Endodermal cell (in vitro differentiated cells): ENCODE measurements around the gene LRPAP1. TPM values are rescaled to one million over a fixed set of nuclear protein-coding genes. Genes with fewer than 3 reads are reported as not detected.

ENCODE experiments used
- DNase-seq: peaks from one replicate; pipeline ENCODE4 v3.0.0-alpha.2; 2017
- H3K27ac ChIP-seq: 2 replicates; pipeline ENCODE4 v1.5.1; 2013; ENCODE audit warnings: mild to moderate bottlenecking, low read depth, low read length, moderate library complexity
- H3K27me3 ChIP-seq: 2 replicates; pipeline ENCODE4 v1.6.1; 2013; ENCODE audit warnings: mild to moderate bottlenecking, low read length, moderate library complexity; ENCODE audit not compliant: insufficient read depth, control insufficient read depth, poor library complexity, severe bottlenecking
- H3K36me3 ChIP-seq: 2 replicates; pipeline ENCODE4 v1.7.0; 2013; ENCODE audit warnings: mild to moderate bottlenecking, low read length, moderate library complexity; ENCODE audit not compliant: control insufficient read depth, insufficient read depth
- H3K4me1 ChIP-seq: one replicate; pipeline ENCODE4 v1.7.0; 2013; ENCODE audit warnings: low read length; ENCODE audit not compliant: control insufficient read depth, insufficient read depth
- H3K4me3 ChIP-seq: 2 replicates; pipeline ENCODE4 v1.5.1; 2013; ENCODE audit warnings: mild to moderate bottlenecking, low read length, moderate library complexity
- H3K9ac ChIP-seq: 2 replicates; pipeline ENCODE4 v1.6.1; 2013; ENCODE audit warnings: mild to moderate bottlenecking, low read length, moderate library complexity; ENCODE audit not compliant: poor library complexity, severe bottlenecking; ENCODE audit errors: extremely low read depth
- H3K9me3 ChIP-seq: 2 replicates; pipeline ENCODE4 v1.6.1; 2013; ENCODE audit warnings: mild to moderate bottlenecking, low read length, moderate library complexity; ENCODE audit not compliant: control insufficient read depth
- H3K27ac Mint-ChIP-seq: 2 replicates; pipeline ENCODE4 v1.8.0; 2020; ENCODE audit warnings: mixed read lengths
- H3K27me3 Mint-ChIP-seq: 2 replicates; pipeline ENCODE4 v1.8.0; 2021; ENCODE audit warnings: mild to moderate bottlenecking, mixed read lengths; ENCODE audit not compliant: insufficient read depth
- H3K36me3 Mint-ChIP-seq: 2 replicates; pipeline ENCODE4 v1.8.0; 2020; ENCODE audit warnings: low read depth, mixed read lengths
- H3K4me1 Mint-ChIP-seq: 2 replicates; pipeline ENCODE4 v1.8.0; 2020; ENCODE audit warnings: mixed read lengths
- H3K4me3 Mint-ChIP-seq: 2 replicates; pipeline ENCODE4 v1.8.0; 2020; ENCODE audit warnings: mild to moderate bottlenecking, moderate library complexity, mixed read lengths
- H3K9me3 Mint-ChIP-seq: 2 replicates; pipeline ENCODE4 v1.8.0; 2020; ENCODE audit warnings: mild to moderate bottlenecking, mixed read lengths
- CTCF ChIP-seq: fragments of 200-600 bp; sonication (generic); conservative IDR thresholded peaks from 2 replicates; pipeline ENCODE4 v1.5.0; 2021; ENCODE audit warnings: antibody characterized with exemption, mild to moderate bottlenecking
- WGBS, 2 experiments: methylation state at CpG; one replicate each; pipeline versions ENCODE4 v1.1.5 to v1.1.7; 2013; ENCODE audit warnings: missing lambda C conversion rate in 2 of 2, mixed read lengths in 1 of 2; ENCODE audit not compliant: insufficient coverage in 1 of 2, insufficient read length in 1 of 2; 5-methylcytosine and 5-hydroxymethylcytosine counted together
- total RNA-seq, 2 donors: library from RNA; stranded (reverse); fragmentation: NEBNext Ultra II Directional in 1 of 2; extraction: Animal tissue kit (Norgen Biotek cat#: 25700) in 1 of 2; gene quantifications; 2 replicates in 1 of 2; 3 replicates in 1 of 2; pipeline ENCODE4 v1.2.1, GENCODE V29; 2021

The LRPAP1 gene
- total RNA-seq, 2 donors from 2014 or later, result 111 to 129 TPM

- Mint-ChIP-seq H3K4me3 (no peak overlapping the region), H3K27me3 (peaks cover 30% of the 10 kb centered on the region), H3K27ac (no peak overlapping the region), H3K36me3 (no peaks in the 10 kb centered on the region), H3K9me3 (no peaks in the 10 kb centered on the region), H3K4me1 (no peaks in the 10 kb centered on the region)
- no peaks in the 10 kb centered on the region for H3K36me3 ChIP-seq
- peaks cover 5% of the 10 kb centered on the region for H3K27me3 ChIP-seq
- no peak overlapping the region for H3K4me3 ChIP-seq
- H3K9ac ChIP-seq, result no peak overlapping the region
- no peaks in the 10 kb centered on the region for H3K4me1 ChIP-seq
- H3K27ac ChIP-seq, result no peak overlapping the region
- DNase-seq, result no peak
- TF ChIP-seq CTCF, result no peak
- H3K9me3 ChIP-seq, result no peaks in the 10 kb centered on the region
- WGBS, 2 experiments, result 90 to 96% methylated on average over 9 to 13 of the region's 13 CpGs
These were observed 58.0 kb downstream of the LRPAP1 start for GRCh38 chr4:3473996-3474765.

DNA sequence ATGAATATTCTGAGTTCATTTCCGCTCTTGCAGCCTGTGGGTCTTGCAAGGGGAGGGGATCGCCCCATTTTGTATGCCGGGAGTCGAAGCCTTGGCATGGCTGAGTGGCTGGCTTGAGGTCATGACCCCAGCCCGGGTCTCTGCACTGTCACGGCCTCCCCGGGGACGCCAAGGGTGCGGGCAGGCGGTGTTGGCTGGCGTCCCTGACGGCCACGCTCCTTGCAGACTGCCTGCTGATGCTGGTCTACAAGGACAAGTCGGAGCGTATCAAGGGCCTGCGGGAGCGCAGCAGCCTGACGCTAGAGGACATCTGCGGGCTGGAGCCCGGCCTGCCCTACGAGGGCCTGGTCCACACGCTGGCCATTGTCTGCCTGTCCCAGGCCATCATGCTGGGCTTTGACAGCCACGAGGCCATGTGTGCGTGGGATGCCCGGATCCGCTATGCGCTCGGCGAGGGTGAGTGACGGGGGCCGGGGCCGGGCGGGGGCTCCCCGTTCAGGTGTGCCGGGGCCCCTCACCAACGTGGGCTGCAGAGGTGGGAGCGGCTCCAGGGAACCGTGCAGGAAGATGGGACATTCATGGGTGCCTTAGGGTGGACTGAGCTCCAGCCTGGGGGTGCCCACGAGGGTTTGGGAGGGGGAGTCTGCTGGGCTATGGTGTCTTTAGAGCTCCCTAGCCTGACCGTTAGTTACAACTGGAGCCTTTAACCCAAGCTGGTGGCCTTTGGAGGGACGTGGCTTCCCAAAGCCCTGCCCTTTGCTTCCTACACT is 58.9 kb downstream of the LRPAP1 start:
- no peak for TF ChIP-seq CTCF

GRCh38 chr4:3472411-3473141 is 59.6 kb downstream of the LRPAP1 start:
- Histone ChIP-seq H3K27me3 (peaks cover 5% of the 10 kb centered on the region), H3K4me3 (no peak overlapping the region), H3K9me3 (no peaks in the 10 kb centered on the region), H3K9ac (no peak overlapping the region), H3K27ac (no peak overlapping the region), H3K4me1 (no peaks in the 10 kb centered on the region), H3K36me3 (no peaks in the 10 kb centered on the region)
- no peak for DNase-seq
- H3K27ac Mint-ChIP-seq, result no peak overlapping the region
- H3K36me3 Mint-ChIP-seq, result no peaks in the 10 kb centered on the region
- H3K27me3 Mint-ChIP-seq, result peaks cover 29% of the 10 kb centered on the region
- WGBS, 2 experiments, result 91 to 95% methylated on average over 14 to 27 of the region's 27 CpGs
- no peaks in the 10 kb centered on the region for H3K4me1 Mint-ChIP-seq
- no peak overlapping the region for H3K4me3 Mint-ChIP-seq
- TF ChIP-seq CTCF, result no peak
- H3K9me3 Mint-ChIP-seq, result no peaks in the 10 kb centered on the region

More for the DNA sequence above, 58.9 kb downstream of the LRPAP1 start:
- no peaks in the 10 kb centered on the region for H3K4me1 ChIP-seq
- Mint-ChIP-seq H3K27me3 (peaks cover 29% of the 10 kb centered on the region), H3K27ac (no peak overlapping the region), H3K4me1 (no peaks in the 10 kb centered on the region), H3K9me3 (no peaks in the 10 kb centered on the region), H3K4me3 (no peak overlapping the region), H3K36me3 (no peaks in the 10 kb centered on the region)
- no peak for DNase-seq
- H3K9me3 ChIP-seq, result no peaks in the 10 kb centered on the region
- H3K27me3 ChIP-seq, result peaks cover 5% of the 10 kb centered on the region
- H3K4me3 ChIP-seq, result no peak overlapping the region
- no peaks in the 10 kb centered on the region for H3K36me3 ChIP-seq
- no peak overlapping the region for H3K9ac ChIP-seq
- no peak overlapping the region for H3K27ac ChIP-seq
- WGBS, 2 experiments, result 89 to 92% methylated on average over 38 to 41 of the region's 41 CpGs
